ENCODE results near the gene TMEM120A.

Gene TMEM120A

Small RNAs within 50 kb of the gene (small RNA-seq; reads per million reads assigned to genes)
- 0.90 reads per million for gene SNORA14A (ENCODE audit: insufficient read depth)

Measured in mesendoderm (in vitro differentiated cells).